ENCODE data around the gene IQUB. TPM values are rescaled to one million over a fixed set of nuclear protein-coding genes. Genes with fewer than 3 reads are reported as not detected.

The IQUB gene
- total and polyA plus RNA-seq, 4 donors: 1.4 to 7.8 (median 4.6) TPM

DNA sequence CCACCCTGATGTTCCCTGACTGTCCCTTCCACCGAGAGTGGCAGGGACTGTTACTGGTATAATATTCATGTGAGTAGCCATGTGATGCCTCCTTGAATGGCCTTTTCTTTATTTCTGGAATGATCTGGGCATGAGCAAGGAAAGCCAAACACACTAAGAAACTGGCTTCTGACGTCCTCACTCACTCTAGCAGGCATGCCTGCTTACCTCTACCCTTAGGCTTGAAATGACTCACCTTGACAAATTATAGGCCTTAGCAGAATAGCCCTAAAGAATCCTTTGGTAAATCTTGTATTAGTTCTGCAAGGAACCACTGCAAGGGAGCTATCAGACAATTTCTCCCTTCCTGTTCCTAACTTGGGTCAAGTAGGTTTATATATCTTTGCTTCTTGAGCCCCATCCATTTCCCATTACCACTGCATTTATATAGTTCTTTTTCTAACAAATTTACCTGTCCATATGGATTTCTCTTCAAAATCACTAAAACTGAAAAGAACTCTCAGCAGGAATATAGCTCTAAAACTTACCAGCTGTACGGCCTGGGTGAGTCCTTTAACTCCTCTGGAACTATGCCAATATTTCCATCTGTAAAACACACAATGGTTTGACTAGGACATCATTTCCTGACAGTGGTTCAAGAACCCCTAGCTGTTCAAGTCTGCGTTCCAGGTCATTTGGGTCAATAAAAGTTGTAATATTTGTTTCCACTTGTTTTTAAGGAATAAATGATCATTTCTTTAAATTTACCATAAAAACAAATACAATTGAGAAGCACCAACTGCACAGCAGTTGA is 36.2 kb upstream of the IQUB start:
- Histone ChIP-seq H3K9me3 (ENCODE audit: control insufficient read depth, insufficient read depth, low read length) (no peaks in the 10 kb centered on the region), H3K27ac (ENCODE audit: low read depth, low read length) (no peak overlapping the region), H3K36me3 (ENCODE audit: control insufficient read depth, insufficient read depth, low read length) (no peaks in the 10 kb centered on the region), H3K27me3 (ENCODE audit: control insufficient read depth, insufficient read depth, low read length) (no peaks in the 10 kb centered on the region), H3K4me3 (ENCODE audit: low read depth, low read length) (no peak overlapping the region), H3K4me1 (ENCODE audit: control insufficient read depth, insufficient read depth, low read length) (no peaks in the 10 kb centered on the region)
- WGBS (ENCODE audit: insufficient coverage): 69% methylated on average over 2 of the region's 4 CpGs
- DNase-seq (ENCODE audit: low read depth in 4 of 6, low spot score in 6 of 6): no peak

DNA sequence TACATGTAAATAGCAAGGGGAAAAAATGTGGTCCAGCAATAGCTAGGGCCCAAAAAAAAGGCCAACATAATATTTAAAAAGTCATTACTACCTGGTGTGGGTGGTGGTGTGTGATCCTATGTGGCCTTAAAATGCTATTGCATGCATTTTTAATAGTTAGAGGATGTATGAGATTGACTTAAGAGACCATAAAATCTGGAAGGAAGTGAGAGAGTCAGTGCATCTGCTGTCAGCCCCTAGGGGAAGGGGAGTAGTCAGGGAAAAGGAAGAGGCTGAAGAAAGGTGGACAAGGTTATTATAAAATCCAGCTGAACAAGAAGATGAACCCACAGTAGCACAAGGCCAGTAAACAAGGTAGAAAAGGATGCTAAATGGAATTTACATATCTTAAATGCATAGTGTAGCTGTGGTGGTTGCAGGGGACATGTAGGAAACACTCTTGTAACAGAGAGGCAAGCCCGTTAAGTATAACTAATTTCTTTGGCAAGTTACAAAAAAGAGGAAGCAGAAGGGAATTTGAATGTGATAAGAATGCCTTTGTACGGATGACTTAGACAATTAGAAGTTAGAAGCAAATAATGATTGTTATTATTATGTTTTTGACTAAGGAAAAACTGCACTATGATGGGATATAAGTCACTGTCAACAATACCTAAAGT is 35.1 kb upstream of the IQUB start:
- no peak for DNase-seq (ENCODE audit: low read depth in 4 of 6, low spot score in 6 of 6)
- Histone ChIP-seq H3K4me1 (ENCODE audit: control insufficient read depth, insufficient read depth, low read length) (no peaks in the 10 kb centered on the region), H3K27me3 (ENCODE audit: control insufficient read depth, insufficient read depth, low read length) (no peaks in the 10 kb centered on the region), H3K36me3 (ENCODE audit: control insufficient read depth, insufficient read depth, low read length) (no peaks in the 10 kb centered on the region), H3K4me3 (ENCODE audit: low read depth, low read length) (no peak overlapping the region), H3K27ac (ENCODE audit: low read depth, low read length) (no peak overlapping the region), H3K9me3 (ENCODE audit: control insufficient read depth, insufficient read depth, low read length) (no peaks in the 10 kb centered on the region)
- WGBS (ENCODE audit: insufficient coverage): 72% methylated on average over 2 of the region's 2 CpGs

DNA sequence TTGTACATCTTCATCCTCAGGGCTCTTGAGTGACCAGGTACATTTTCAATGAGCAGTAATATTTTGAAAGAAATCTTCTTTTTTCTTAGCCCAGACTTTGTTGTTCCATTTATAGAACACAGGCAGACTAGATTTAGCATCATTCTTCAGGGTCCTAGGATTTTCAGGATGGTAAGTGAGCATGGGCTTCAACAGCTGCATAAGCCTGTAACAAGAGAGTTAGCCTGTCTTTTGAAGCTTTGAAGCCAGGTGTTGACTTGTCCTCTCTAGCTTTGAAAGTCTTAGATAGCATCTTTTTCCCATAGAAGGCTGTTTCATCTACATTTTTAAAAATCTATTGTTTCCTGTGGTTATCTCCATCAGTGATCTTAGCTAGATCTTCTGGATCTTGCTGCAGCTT is 27.7 kb upstream of the IQUB start:
- DNase-seq (ENCODE audit: low read depth in 4 of 6, low spot score in 6 of 6): no peak
- H3K4me3 ChIP-seq (ENCODE audit: low read depth, low read length): no peak overlapping the region
- H3K4me1 ChIP-seq (ENCODE audit: control insufficient read depth, insufficient read depth, low read length): no peaks in the 10 kb centered on the region
- H3K36me3 ChIP-seq (ENCODE audit: control insufficient read depth, insufficient read depth, low read length): no peaks in the 10 kb centered on the region
- H3K9me3 ChIP-seq (ENCODE audit: control insufficient read depth, insufficient read depth, low read length): no peaks in the 10 kb centered on the region
- H3K27ac ChIP-seq (ENCODE audit: low read depth, low read length): no peak overlapping the region
- H3K27me3 ChIP-seq (ENCODE audit: control insufficient read depth, insufficient read depth, low read length): no peaks in the 10 kb centered on the region

DNA sequence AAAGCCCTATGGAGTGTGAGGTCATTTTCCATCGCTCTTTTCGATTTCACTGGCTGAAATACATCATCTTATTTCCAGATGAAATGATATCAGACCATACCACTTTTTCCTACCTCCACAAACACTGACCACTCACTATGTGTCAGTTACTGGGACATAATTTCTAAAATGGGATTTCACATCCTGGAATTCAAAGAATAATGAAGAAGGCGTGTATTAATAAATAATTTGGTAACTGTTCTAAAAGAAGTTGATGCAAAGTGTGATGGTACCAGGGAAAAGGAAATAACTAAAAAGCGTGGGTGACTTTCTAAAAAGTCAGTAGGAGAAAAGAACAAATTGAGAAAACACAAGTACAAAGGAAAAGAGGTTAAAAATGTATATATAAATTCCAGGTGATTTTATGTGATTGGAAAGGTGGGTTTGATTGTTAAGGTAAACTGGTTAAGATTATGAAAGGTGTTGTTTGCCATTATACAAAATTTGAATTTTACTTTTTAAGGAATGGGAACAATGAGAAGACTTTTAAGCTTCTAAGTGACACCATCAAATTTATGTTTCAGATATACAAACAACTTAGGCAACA is 24.0 kb upstream of the IQUB start:
- no peak for DNase-seq (ENCODE audit: low read depth in 4 of 6, low spot score in 6 of 6)
- peak overlapping the region; percentile 96 for H3K4me3 ChIP-seq (ENCODE audit: low read depth, low read length)

DNA sequence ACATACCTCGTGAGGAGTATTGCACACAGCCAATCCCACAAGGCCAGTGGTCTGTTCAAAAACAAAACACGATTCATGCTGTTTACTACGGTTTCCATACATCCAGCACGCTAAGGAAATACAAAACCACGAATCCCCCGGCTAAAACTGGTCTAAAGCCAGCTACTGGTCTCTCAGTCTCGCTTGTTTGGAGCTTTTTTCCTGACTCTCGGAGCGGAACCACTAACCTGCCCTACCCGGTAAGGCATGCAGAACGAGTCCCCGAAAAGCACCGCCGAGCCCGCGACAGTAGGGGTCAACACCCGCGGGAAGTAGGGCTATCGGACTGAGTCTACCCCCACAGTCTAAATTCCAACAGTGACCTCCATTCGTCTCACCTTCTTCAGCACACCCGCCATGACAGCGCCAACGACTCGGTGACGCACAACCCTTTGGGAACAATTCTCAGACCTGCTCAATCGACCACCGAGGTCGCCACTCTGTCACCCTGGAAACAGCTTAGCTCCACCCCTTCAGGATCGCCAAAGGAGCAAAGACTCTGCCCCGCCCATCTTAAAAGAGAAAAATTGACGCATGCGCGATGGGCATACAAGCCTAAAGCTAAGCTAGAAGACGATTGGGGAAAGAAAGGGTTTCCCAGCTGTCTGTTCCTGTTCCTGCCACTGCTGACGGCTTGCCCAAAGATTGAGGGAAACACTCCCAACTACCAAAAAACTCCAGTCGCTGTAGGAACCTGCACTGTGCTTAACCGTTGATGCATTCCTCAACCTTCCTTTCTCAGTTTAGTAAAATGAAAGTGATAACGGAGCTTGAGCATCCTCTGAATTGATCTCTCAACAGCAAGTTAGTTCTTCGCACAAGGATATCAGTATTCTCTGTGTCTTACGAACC is 23.2 kb upstream of the IQUB start, which contains the start of gene NDUFA5:
NDUFA5 (minus strand) TSS at position 421 of the 891 bp plus-strand sequence; CDS start at position 398, 23 bp downstream.
- peak within 1 kb of the TSS; percentile 95 for H3K27ac ChIP-seq (ENCODE audit: low read depth, low read length)
- H3K4me1 ChIP-seq (ENCODE audit: control insufficient read depth, insufficient read depth, low read length): peaks cover 4% of the 10 kb centered on the region
- H3K27me3 ChIP-seq (ENCODE audit: control insufficient read depth, insufficient read depth, low read length): no peaks in the 10 kb centered on the region
- WGBS (ENCODE audit: insufficient coverage): under 1% methylated on average over 28 of the region's 40 CpGs
- peak; percentile 98 to 100 (median 100) for DNase-seq (ENCODE audit: low read depth in 4 of 6, low spot score in 6 of 6)
- no peaks in the 10 kb centered on the region for H3K36me3 ChIP-seq (ENCODE audit: control insufficient read depth, insufficient read depth, low read length)
- no peaks in the 10 kb centered on the region for H3K9me3 ChIP-seq (ENCODE audit: control insufficient read depth, insufficient read depth, low read length)
- peak within 1 kb of the TSS; percentile 96 for H3K4me3 ChIP-seq (ENCODE audit: low read depth, low read length)

More for the DNA sequence above, 24.0 kb upstream of the IQUB start:
- H3K4me1 ChIP-seq (ENCODE audit: control insufficient read depth, insufficient read depth, low read length): peaks cover 4% of the 10 kb centered on the region
- no peaks in the 10 kb centered on the region for H3K36me3 ChIP-seq (ENCODE audit: control insufficient read depth, insufficient read depth, low read length)
- H3K9me3 ChIP-seq (ENCODE audit: control insufficient read depth, insufficient read depth, low read length): no peaks in the 10 kb centered on the region
- H3K27me3 ChIP-seq (ENCODE audit: control insufficient read depth, insufficient read depth, low read length): no peaks in the 10 kb centered on the region
- WGBS (ENCODE audit: insufficient coverage): 80% methylated on average over 1 of the region's 4 CpGs
- H3K27ac ChIP-seq (ENCODE audit: low read depth, low read length): peak overlapping the region; percentile 95

DNA sequence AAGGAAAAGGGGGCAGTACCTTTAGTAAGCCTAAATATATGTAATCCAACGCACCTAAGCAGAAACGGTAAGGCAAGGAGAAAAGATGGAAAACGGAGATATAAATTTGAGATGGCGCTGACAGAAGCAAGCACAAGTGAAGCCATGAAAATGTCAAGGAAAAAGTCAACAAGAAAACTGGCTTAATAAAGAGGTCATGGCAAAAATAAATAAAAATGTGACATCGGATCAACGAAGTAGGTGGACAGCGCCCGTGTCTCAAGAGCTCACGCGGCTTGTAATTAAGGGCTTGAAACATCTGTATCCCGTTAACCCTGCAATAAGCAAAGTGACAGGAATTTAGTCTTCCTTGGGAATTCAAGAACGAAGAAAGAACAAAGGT is 22.6 kb upstream of the IQUB start:
- H3K27me3 ChIP-seq (ENCODE audit: control insufficient read depth, insufficient read depth, low read length): no peaks in the 10 kb centered on the region
- H3K27ac ChIP-seq (ENCODE audit: low read depth, low read length): peak overlapping the region; percentile 95
- H3K4me3 ChIP-seq (ENCODE audit: low read depth, low read length): peak overlapping the region; percentile 96
- peaks cover 4% of the 10 kb centered on the region for H3K4me1 ChIP-seq (ENCODE audit: control insufficient read depth, insufficient read depth, low read length)
- no peak for DNase-seq (ENCODE audit: low read depth in 4 of 6, low spot score in 6 of 6)
- H3K9me3 ChIP-seq (ENCODE audit: control insufficient read depth, insufficient read depth, low read length): no peaks in the 10 kb centered on the region
- 0% methylated on average over 11 of the region's 12 CpGs for WGBS (ENCODE audit: insufficient coverage)
- H3K36me3 ChIP-seq (ENCODE audit: control insufficient read depth, insufficient read depth, low read length): no peaks in the 10 kb centered on the region

DNA sequence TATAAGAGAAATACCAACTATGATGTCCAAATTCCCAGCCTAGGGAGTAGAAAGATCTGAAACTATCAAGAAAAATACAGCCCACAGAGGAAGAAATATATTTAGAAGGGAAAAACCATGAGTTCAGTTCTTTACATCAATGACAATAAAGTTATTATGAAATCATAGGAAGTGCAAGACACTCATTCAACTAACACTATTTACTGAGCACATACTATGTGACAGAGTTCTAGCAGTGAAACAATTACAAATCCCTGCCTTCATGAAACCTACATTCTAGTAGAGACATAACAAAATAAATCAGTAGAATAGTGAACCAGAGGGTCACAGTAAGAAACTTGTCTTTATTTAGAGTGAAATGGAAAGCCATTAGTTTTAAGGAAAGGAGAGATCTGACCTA is 21.1 kb upstream of the IQUB start:
- H3K9me3 ChIP-seq (ENCODE audit: control insufficient read depth, insufficient read depth, low read length): no peaks in the 10 kb centered on the region
- H3K27ac ChIP-seq (ENCODE audit: low read depth, low read length): no peak overlapping the region
- no peak for DNase-seq (ENCODE audit: low read depth in 4 of 6, low spot score in 6 of 6)
- no peak overlapping the region for H3K4me3 ChIP-seq (ENCODE audit: low read depth, low read length)
- H3K36me3 ChIP-seq (ENCODE audit: control insufficient read depth, insufficient read depth, low read length): peaks cover 2% of the 10 kb centered on the region
- H3K27me3 ChIP-seq (ENCODE audit: control insufficient read depth, insufficient read depth, low read length): no peaks in the 10 kb centered on the region
- peaks cover 4% of the 10 kb centered on the region for H3K4me1 ChIP-seq (ENCODE audit: control insufficient read depth, insufficient read depth, low read length)

DNA sequence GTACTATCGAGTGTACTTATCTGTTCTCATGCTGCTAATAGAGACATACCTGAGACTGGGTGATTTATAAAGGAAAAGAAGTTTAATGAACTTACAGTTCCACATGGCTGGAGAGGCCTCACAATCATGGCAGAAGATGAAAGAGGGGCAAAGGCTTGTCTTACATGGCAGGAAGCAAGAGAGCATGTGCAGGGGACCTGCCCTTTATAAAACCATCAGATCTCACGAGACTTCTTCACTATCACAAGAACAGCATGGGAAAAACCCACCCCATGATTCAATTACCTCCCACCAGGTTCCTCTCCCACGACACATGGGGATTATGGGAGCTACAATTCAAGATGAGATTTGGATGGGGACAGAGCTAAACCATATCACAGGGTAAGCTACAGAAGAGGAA is 18.8 kb upstream of the IQUB start:
- no peak overlapping the region for H3K27ac ChIP-seq (ENCODE audit: low read depth, low read length)
- H3K36me3 ChIP-seq (ENCODE audit: control insufficient read depth, insufficient read depth, low read length): peaks cover 5% of the 10 kb centered on the region
- no peak for DNase-seq (ENCODE audit: low read depth in 4 of 6, low spot score in 6 of 6)
- no peaks in the 10 kb centered on the region for H3K27me3 ChIP-seq (ENCODE audit: control insufficient read depth, insufficient read depth, low read length)
- no peak overlapping the region for H3K4me3 ChIP-seq (ENCODE audit: low read depth, low read length)
- H3K4me1 ChIP-seq (ENCODE audit: control insufficient read depth, insufficient read depth, low read length): peaks cover 4% of the 10 kb centered on the region
- no peaks in the 10 kb centered on the region for H3K9me3 ChIP-seq (ENCODE audit: control insufficient read depth, insufficient read depth, low read length)
- no CpG with 5 or more reads among the region's 3 CpGs for WGBS (ENCODE audit: insufficient coverage)

DNA sequence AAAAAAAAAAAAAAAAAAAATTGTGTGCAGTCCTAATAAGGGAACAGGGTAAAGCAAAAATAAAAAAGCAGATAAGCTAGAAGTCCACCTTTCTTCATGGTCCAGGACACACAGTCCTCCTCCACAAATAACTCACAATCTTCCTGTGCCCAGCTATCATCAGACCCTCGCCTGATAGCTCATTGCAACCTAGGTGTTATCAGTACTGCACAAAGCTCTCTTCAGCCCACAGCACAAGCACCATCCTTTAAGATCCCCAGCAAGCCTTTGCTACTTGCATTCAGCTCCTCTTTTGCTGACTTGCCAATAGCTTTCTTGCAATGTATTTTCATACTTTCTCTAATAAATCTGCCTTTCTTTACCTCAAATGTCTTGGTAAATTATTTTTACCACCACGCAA is 18.2 kb upstream of the IQUB start:
- no peak overlapping the region for H3K4me3 ChIP-seq (ENCODE audit: low read depth, low read length)
- H3K27me3 ChIP-seq (ENCODE audit: control insufficient read depth, insufficient read depth, low read length): no peaks in the 10 kb centered on the region
- peaks cover 4% of the 10 kb centered on the region for H3K4me1 ChIP-seq (ENCODE audit: control insufficient read depth, insufficient read depth, low read length)
- peaks cover 5% of the 10 kb centered on the region for H3K36me3 ChIP-seq (ENCODE audit: control insufficient read depth, insufficient read depth, low read length)
- H3K27ac ChIP-seq (ENCODE audit: low read depth, low read length): no peak overlapping the region
- DNase-seq (ENCODE audit: low read depth in 4 of 6, low spot score in 6 of 6): no peak
- no peaks in the 10 kb centered on the region for H3K9me3 ChIP-seq (ENCODE audit: control insufficient read depth, insufficient read depth, low read length)
- WGBS (ENCODE audit: insufficient coverage): 100% methylated on average over 1 of the region's 2 CpGs

Measured in spinal cord (tissue), 10 donors.